Dermis blood vessel endothelial cell (primary cell): ENCODE data around the gene VSTM2B. TPM values are rescaled to one million over a fixed set of nuclear protein-coding genes. Genes with fewer than 3 reads are reported as not detected.
"Not testable (repeated sequence)": the region's sequence is repeated elsewhere in the genome, so short reads cannot be mapped to it uniquely, and the experiment has no call there.

Experiments used
- DNase-seq: peaks from one replicate; pipeline ENCODE4 v3.0.0; 2010
- total RNA-seq: library from RNA; depleted of rRNA; stranded (reverse); fragments of >200 nt; gene quantifications from 2 replicates; pipeline ENCODE4 v1.2.3, GENCODE V29; 2014

Gene VSTM2B
- total RNA-seq, 1 donor from 2014 or later = not detected

DNA sequence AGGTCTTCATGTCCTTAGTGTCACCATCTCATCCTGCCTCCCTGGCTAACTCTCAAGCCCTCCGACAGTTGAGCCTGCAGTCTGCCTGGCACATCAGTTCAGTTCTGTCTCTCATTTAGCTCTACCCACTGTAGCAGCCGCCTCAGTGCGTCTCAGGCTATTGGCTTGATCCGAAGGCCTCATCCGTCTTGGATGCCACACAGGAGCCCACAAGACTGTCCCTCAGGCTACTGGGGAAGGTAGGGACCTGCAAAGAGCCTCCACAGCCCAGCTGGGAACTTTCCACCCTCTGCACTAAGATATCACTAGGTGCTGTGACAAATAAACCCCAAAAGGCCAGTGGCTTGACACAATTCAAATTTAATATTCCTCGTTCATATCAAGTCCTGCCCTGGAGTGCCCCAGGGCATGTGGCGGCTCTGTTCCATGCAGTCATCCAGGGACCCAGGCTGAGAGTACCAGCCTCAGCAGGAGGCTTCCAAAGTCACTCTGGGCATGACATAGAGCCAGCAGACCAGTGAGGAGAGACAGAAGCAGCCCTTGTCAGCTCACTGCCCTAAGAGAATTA is 5.7 kb downstream of the VSTM2B start:
- DNase-seq = no peak

GRCh38 chr19:29532097-29532496 is 6.3 kb downstream of the VSTM2B start:
- no peak for DNase-seq

GRCh38 chr19:29532956-29533355 is 7.2 kb downstream of the VSTM2B start:
- DNase-seq = no peak

GRCh38 chr19:29533578-29534544 is 8.1 kb downstream of the VSTM2B start:
- no peak for DNase-seq

GRCh38 chr19:29535214-29535831 is 9.5 kb downstream of the VSTM2B start:
- DNase-seq = no peak

- DNase-seq = no peak
Observed at GRCh38 chr19:29535984-29536508, 10.3 kb downstream of the VSTM2B start.

GRCh38 chr19:29537181-29537580 is 11.4 kb downstream of the VSTM2B start:
- no peak for DNase-seq

GRCh38 chr19:29537601-29538000 is 11.8 kb downstream of the VSTM2B start:
- no peak for DNase-seq

DNA sequence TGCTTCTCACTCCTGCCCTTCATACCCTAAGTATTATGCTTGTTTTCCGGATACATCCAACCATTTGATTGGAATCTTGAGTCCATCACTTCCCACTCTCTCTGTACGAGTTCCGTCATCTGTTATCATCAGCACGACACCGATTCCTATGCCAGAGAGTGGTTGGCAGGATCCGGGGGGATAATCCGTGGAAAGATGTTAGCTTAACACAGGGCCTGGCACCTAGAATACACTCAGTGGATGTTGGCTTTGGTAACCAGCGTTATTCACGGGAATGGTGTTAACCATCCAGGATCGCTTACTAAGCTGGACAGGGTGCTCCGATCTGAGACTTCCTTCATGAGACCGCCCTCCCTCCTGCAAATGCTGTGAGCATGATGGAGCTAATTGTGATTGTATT is 12.4 kb downstream of the VSTM2B start:
- no peak for DNase-seq

- DNase-seq = no peak
Observed at GRCh38 chr19:29538651-29539050, 12.9 kb downstream of the VSTM2B start.

GRCh38 chr19:29539131-29539530 is 13.3 kb downstream of the VSTM2B start:
- no peak for DNase-seq

- no peak for DNase-seq
Observed at GRCh38 chr19:29539670-29540069, 13.9 kb downstream of the VSTM2B start.

- no peak for DNase-seq
Observed at GRCh38 chr19:29540114-29540513, 14.3 kb downstream of the VSTM2B start.

DNA sequence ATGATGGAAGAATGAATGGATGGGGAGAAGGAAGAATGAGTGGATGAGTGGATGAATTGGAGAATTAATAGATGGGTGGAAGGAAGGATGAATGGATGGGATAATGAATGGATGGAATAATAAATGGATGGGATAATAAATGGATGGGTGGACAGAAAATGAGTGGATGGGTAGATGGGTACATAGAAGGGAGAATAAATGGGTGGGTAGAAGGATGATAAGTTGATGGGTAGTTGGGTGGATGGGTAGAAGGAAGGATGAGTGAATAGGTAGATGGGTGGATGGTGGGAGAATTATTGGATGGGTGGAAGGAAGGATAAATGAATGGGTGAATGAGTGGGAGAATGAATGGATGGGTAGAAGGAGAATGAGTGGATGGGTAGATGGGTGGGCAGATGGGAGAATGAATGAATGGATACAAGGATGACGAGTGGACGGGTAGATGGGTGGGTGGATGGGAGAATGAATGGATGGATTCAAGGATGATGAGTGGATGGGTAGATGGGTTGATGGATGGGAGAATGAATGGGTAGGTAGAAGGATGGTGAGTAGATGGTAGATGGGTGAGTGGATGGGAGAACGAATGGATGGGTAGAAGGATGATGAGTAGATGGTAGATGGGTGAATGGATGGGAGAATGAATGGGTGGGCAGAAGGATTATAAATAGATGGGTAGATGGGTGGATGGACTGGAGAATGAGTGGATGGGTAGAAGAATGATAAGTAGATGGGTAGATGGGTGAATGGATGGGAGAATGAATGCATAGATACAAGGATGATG is 15.9 kb downstream of the VSTM2B start:
- DNase-seq = no peak

DNA sequence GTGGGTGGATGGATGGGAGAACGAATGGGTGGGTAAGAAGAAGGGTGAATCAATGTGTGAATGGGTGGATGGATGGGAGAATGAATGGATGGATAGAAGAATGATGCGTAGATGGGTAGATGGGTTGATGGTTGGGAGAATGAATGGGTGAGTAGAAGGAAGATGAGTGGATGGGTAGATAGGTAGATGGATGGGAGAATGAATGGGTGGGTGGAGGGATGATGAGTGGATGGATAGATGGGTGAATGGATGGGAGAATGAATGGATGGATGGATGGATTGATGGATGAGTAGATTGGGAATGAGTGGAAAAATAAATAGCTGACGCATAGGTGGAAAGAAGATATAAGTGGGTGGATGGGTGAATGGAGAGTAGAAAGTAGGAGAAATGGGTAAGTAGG is 16.5 kb downstream of the VSTM2B start:
- DNase-seq = no peak

DNA sequence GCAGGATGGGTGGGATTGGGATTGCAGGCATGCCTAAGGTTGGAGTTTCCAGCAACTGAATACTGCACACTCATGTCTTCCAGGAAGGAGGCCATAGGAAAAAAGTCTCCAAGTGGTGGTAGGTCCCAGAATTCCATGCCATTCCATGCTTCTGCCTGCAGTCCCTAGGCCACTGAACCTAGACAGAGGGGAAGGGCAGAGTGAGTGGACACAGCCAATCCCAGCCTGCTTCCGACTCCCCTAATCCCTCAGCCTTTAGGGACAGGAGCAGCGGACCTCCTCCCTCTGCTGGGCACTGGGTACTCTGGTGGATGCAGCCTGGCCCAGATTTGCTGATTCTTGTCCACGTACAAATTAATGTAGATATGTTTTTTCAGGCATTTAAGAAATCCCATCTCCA is 17.0 kb downstream of the VSTM2B start:
- DNase-seq = no peak

DNA sequence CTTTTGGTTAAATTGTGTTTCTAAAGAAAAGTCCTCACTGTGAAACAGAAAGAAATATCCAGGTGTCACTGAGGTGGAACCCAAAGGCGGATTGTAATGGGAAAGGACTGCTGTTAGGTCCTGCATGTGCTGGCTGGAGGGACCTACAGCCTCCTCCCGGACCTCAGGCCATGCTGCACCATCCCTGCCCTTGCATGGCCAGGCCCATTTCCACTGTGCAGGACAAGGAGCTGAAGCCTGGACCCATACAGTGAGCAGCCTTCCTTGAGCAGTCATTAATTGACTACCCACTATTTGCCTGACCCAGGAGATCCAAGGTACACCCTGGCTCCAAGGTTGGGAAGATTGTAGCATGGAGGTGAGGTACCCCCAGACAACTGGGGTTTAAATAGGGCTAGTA is 17.6 kb downstream of the VSTM2B start:
- no peak for DNase-seq

- no peak for DNase-seq
Observed at GRCh38 chr19:29544656-29545360, 19.0 kb downstream of the VSTM2B start.

- DNase-seq = not testable (repeated sequence)
Observed at GRCh38 chr19:29545447-29545846, 19.7 kb downstream of the VSTM2B start.

- DNase-seq = no peak
Observed at GRCh38 chr19:29545866-29546582, 20.2 kb downstream of the VSTM2B start.

GRCh38 chr19:29546583-29547190 is 20.9 kb downstream of the VSTM2B start:
- DNase-seq = no peak
